ENCODE results near the gene SSH3. TPM values are rescaled to one million over a fixed set of nuclear protein-coding genes. Genes with fewer than 3 reads are reported as not detected.

The SSH3 gene
- total and polyA plus RNA-seq, 4 donors, result 4.8 to 10.4 (median 8.1) TPM

DNA sequence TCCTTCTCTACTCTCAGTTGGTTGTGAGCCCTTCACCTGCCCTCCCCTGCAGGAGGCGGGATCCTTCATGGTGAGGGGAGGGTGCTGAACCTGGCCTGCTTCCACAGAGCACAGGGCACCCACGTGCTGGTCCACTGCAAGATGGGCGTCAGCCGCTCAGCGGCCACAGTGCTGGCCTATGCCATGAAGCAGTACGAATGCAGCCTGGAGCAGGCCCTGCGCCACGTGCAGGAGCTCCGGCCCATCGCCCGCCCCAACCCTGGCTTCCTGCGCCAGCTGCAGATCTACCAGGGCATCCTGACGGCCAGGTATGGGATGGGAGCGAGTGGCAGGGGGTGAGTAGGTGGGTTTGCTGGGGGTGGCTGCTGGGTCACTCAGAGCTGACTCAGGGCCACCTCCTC lies 6.3 kb downstream of the SSH3 start:
- no peak overlapping the region for H3K4me3 ChIP-seq (ENCODE audit: low read depth in 1 of 3, low read length in 3 of 3)
- DNase-seq (ENCODE audit: low spot score), result no peak
- H3K36me3 ChIP-seq (ENCODE audit: control insufficient read depth in 4 of 4, insufficient read depth in 3 of 4, low read depth in 1 of 4, low read length in 3 of 4), result peaks cover 5 to 15% (median 6%) of the 10 kb centered on the region in 4 donors
- H3K27me3 ChIP-seq (ENCODE audit: control insufficient read depth in 4 of 4, insufficient read depth in 4 of 4, low read length in 3 of 4), result no peaks in the 10 kb centered on the region
- H3K9ac ChIP-seq (ENCODE audit: low read depth in 1 of 2, low read length in 2 of 2), result no peak overlapping the region
- TF ChIP-seq RAD21 (IDR thresholded peaks at IDR 0.05), result no peak
- TF ChIP-seq, protein P1, sequence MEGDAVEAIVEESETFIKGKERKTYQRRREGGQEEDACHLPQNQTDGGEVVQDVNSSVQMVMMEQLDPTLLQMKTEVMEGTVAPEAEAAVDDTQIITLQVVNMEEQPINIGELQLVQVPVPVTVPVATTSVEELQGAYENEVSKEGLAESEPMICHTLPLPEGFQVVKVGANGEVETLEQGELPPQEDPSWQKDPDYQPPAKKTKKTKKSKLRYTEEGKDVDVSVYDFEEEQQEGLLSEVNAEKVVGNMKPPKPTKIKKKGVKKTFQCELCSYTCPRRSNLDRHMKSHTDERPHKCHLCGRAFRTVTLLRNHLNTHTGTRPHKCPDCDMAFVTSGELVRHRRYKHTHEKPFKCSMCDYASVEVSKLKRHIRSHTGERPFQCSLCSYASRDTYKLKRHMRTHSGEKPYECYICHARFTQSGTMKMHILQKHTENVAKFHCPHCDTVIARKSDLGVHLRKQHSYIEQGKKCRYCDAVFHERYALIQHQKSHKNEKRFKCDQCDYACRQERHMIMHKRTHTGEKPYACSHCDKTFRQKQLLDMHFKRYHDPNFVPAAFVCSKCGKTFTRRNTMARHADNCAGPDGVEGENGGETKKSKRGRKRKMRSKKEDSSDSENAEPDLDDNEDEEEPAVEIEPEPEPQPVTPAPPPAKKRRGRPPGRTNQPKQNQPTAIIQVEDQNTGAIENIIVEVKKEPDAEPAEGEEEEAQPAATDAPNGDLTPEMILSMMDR (IDR thresholded peaks at IDR 0.05; ENCODE audit: low read depth, low read length, missing input control), result no peak
- TF ChIP-seq HNF4A (conservative IDR thresholded peaks at IDR 0.05), result no peak
- TF ChIP-seq, protein P2, sequence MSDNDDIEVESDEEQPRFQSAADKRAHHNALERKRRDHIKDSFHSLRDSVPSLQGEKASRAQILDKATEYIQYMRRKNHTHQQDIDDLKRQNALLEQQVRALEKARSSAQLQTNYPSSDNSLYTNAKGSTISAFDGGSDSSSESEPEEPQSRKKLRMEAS (IDR thresholded peaks at IDR 0.05), result no peak
- no peak for TF ChIP-seq SP1 (IDR thresholded peaks at IDR 0.05)
- no peak for TF ChIP-seq FOXA2 (IDR thresholded peaks at IDR 0.05)
- TF ChIP-seq, protein P3, sequence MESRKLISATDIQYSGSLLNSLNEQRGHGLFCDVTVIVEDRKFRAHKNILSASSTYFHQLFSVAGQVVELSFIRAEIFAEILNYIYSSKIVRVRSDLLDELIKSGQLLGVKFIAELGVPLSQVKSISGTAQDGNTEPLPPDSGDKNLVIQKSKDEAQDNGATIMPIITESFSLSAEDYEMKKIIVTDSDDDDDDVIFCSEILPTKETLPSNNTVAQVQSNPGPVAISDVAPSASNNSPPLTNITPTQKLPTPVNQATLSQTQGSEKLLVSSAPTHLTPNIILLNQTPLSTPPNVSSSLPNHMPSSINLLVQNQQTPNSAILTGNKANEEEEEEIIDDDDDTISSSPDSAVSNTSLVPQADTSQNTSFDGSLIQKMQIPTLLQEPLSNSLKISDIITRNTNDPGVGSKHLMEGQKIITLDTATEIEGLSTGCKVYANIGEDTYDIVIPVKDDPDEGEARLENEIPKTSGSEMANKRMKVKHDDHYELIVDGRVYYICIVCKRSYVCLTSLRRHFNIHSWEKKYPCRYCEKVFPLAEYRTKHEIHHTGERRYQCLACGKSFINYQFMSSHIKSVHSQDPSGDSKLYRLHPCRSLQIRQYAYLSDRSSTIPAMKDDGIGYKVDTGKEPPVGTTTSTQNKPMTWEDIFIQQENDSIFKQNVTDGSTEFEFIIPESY (IDR thresholded peaks at IDR 0.05), result no peak
- TF ChIP-seq FOXA1 (IDR thresholded peaks at IDR 0.05), result no peak
- TF ChIP-seq NR2F2 (IDR thresholded peaks at IDR 0.05), result no peak
- TF ChIP-seq, protein P4, sequence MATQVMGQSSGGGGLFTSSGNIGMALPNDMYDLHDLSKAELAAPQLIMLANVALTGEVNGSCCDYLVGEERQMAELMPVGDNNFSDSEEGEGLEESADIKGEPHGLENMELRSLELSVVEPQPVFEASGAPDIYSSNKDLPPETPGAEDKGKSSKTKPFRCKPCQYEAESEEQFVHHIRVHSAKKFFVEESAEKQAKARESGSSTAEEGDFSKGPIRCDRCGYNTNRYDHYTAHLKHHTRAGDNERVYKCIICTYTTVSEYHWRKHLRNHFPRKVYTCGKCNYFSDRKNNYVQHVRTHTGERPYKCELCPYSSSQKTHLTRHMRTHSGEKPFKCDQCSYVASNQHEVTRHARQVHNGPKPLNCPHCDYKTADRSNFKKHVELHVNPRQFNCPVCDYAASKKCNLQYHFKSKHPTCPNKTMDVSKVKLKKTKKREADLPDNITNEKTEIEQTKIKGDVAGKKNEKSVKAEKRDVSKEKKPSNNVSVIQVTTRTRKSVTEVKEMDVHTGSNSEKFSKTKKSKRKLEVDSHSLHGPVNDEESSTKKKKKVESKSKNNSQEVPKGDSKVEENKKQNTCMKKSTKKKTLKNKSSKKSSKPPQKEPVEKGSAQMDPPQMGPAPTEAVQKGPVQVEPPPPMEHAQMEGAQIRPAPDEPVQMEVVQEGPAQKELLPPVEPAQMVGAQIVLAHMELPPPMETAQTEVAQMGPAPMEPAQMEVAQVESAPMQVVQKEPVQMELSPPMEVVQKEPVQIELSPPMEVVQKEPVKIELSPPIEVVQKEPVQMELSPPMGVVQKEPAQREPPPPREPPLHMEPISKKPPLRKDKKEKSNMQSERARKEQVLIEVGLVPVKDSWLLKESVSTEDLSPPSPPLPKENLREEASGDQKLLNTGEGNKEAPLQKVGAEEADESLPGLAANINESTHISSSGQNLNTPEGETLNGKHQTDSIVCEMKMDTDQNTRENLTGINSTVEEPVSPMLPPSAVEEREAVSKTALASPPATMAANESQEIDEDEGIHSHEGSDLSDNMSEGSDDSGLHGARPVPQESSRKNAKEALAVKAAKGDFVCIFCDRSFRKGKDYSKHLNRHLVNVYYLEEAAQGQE (IDR thresholded peaks at IDR 0.05), result no peak
- TF ChIP-seq, protein P5, sequence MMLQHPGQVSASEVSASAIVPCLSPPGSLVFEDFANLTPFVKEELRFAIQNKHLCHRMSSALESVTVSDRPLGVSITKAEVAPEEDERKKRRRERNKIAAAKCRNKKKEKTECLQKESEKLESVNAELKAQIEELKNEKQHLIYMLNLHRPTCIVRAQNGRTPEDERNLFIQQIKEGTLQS (IDR thresholded peaks at IDR 0.05), result no peak
- no peak for TF ChIP-seq RXRA (IDR thresholded peaks at IDR 0.05)
- TF ChIP-seq TAF1 (conservative IDR thresholded peaks at IDR 0.05), result no peak
- TF ChIP-seq JUND (IDR thresholded peaks at IDR 0.05), result no peak
- TF ChIP-seq HNF4G (IDR thresholded peaks at IDR 0.05), result no peak
- no peak for TF ChIP-seq EGR1 (IDR thresholded peaks at IDR 0.05; ENCODE audit: low read depth in 2 of 2)
- TF ChIP-seq YY1 (IDR thresholded peaks at IDR 0.05), result no peak
- no peak for TF ChIP-seq GABPA (IDR thresholded peaks at IDR 0.05 in 1 of 2, conservative IDR thresholded peaks at IDR 0.05 in 1 of 2)
- no peak overlapping the region for H3K27ac ChIP-seq (ENCODE audit: low read depth in 1 of 2, low read length in 2 of 2)
- WGBS, result 93% methylated on average over 14 of the region's 14 CpGs
- no peaks in the 10 kb centered on the region for H3K9me3 ChIP-seq (ENCODE audit: control insufficient read depth in 4 of 4, low read length in 3 of 4)
- peaks cover 0 to 3% (median under 1%) of the 10 kb centered on the region in 4 donors for H3K4me1 ChIP-seq (ENCODE audit: control insufficient read depth in 4 of 4, insufficient read depth in 4 of 4, low read length in 3 of 4)

Measured in liver (tissue), 9 donors.